ENCODE data around the gene CLSTN2.

The CLSTN2 gene

GRCh38 chr3:140113996-140114788 is 179.2 kb downstream of the CLSTN2 start:
- H3K4me1 ChIP-seq = peaks cover 0 to 14% (median 0%) of the 10 kb centered on the region in 4 donors
- intact Hi-C loops (cut with DNase I; ENCODE audit: low total_unique reads) = no loop called here
- H3K9me3 ChIP-seq = no peaks in the 10 kb centered on the region
- no peak overlapping the region for H3K4me3 ChIP-seq
- no peaks in the 10 kb centered on the region for H3K27me3 ChIP-seq
- H3K27ac ChIP-seq = no peak overlapping the region
- no peaks in the 10 kb centered on the region for H3K36me3 ChIP-seq
- no peak for TF ChIP-seq CTCF (IDR thresholded peaks at IDR 0.05)
- no peak for DNase-seq

- no peaks in the 10 kb centered on the region for H3K9me3 ChIP-seq
- H3K4me1 ChIP-seq = peaks cover 0 to 9% (median 0%) of the 10 kb centered on the region in 4 donors
- no peak overlapping the region for H3K27ac ChIP-seq
- no peaks in the 10 kb centered on the region for H3K27me3 ChIP-seq
- TF ChIP-seq CTCF (IDR thresholded peaks at IDR 0.05) = no peak
- DNase-seq = no peak
- H3K4me3 ChIP-seq = no peak overlapping the region
- H3K36me3 ChIP-seq = no peaks in the 10 kb centered on the region
- intact Hi-C loops (cut with DNase I; ENCODE audit: low total_unique reads) = no loop called here
These were observed 179.8 kb downstream of the CLSTN2 start for GRCh38 chr3:140114789-140115080.

- Histone ChIP-seq H3K9me3 (no peaks in the 10 kb centered on the region), H3K4me1 (no peaks in the 10 kb centered on the region), H3K4me3 (no peak overlapping the region), H3K27ac (no peak overlapping the region), H3K27me3 (no peaks in the 10 kb centered on the region), H3K36me3 (no peaks in the 10 kb centered on the region)
- intact Hi-C loops (cut with DNase I; ENCODE audit: low total_unique reads) = no loop called here
- no peak for TF ChIP-seq CTCF (IDR thresholded peaks at IDR 0.05)
- no peak for DNase-seq
These were observed 182.1 kb downstream of the CLSTN2 start for GRCh38 chr3:140117096-140117526.

- H3K27me3 ChIP-seq = no peaks in the 10 kb centered on the region
- no peak overlapping the region for H3K27ac ChIP-seq
- no peaks in the 10 kb centered on the region for H3K4me1 ChIP-seq
- H3K36me3 ChIP-seq = no peaks in the 10 kb centered on the region
- no peak for TF ChIP-seq CTCF (IDR thresholded peaks at IDR 0.05)
- DNase-seq = no peak
- no peak overlapping the region for H3K4me3 ChIP-seq
- no peaks in the 10 kb centered on the region for H3K9me3 ChIP-seq
- intact Hi-C loops (cut with DNase I; ENCODE audit: low total_unique reads) = no loop called here
These were observed 187.2 kb downstream of the CLSTN2 start for GRCh38 chr3:140122183-140122582.

- no peak for TF ChIP-seq CTCF (IDR thresholded peaks at IDR 0.05)
- H3K36me3 ChIP-seq = no peaks in the 10 kb centered on the region
- no peaks in the 10 kb centered on the region for H3K4me1 ChIP-seq
- H3K27ac ChIP-seq = no peak overlapping the region
- DNase-seq = no peak
- intact Hi-C loops (cut with DNase I; ENCODE audit: low total_unique reads) = no loop called here
- no peak overlapping the region for H3K4me3 ChIP-seq
- H3K27me3 ChIP-seq = no peaks in the 10 kb centered on the region
- H3K9me3 ChIP-seq = no peaks in the 10 kb centered on the region
These were observed 193.2 kb downstream of the CLSTN2 start for GRCh38 chr3:140128217-140128616.

GRCh38 chr3:140128631-140129030 is 193.6 kb downstream of the CLSTN2 start:
- no peaks in the 10 kb centered on the region for H3K27me3 ChIP-seq
- DNase-seq = no peak
- no peaks in the 10 kb centered on the region for H3K4me1 ChIP-seq
- H3K4me3 ChIP-seq = no peak overlapping the region
- peak in 1 of 2 experiments; percentile 14 for TF ChIP-seq CTCF (IDR thresholded peaks at IDR 0.05)
- H3K9me3 ChIP-seq = no peaks in the 10 kb centered on the region
- intact Hi-C loops (cut with DNase I; ENCODE audit: low total_unique reads) = no loop called here
- no peak overlapping the region for H3K27ac ChIP-seq
- no peaks in the 10 kb centered on the region for H3K36me3 ChIP-seq

Data from tibial artery (tissue), 4 donors.